ENCODE measurements around the gene ARL9. TPM values are rescaled to one million over a fixed set of nuclear protein-coding genes. Genes with fewer than 3 reads are reported as not detected.
A peak's percentile ranks its signal among the peaks of the same experiment; 100 is the strongest.

Gene ARL9
- total RNA-seq, 1 donor from 2014 or later, result not detected

DNA sequence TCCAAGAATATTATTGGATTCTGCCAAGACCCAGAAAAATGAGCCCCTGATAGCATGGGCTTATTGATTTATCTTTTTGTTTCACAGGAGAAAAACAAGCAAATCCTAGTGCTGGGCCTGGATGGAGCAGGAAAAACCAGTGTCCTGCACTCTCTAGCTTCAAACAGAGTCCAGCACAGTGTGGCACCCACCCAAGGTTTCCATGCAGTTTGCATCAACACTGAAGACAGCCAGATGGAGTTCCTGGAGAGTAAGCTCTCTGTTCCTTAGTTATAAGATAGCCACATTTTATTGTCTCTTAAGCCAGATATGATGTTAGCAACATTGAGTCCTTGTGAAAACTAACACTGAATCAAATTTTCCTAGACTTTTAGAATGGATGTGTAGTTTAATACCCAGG, 5.5 kb downstream of the ARL9 start:
- Histone ChIP-seq H3K4me1 (peaks cover 4% of the 10 kb centered on the region), H3K9me3 (no peaks in the 10 kb centered on the region), H3K4me3 (no peak overlapping the region), H3K36me3 (no peaks in the 10 kb centered on the region), H3K27me3 (ENCODE audit: low read depth) (no peaks in the 10 kb centered on the region), H3K27ac (no peak overlapping the region)
- ATAC-seq (no peak), DNase-seq (no peak)
- intact Hi-C loops (cut with DNase I), result no loop called here
- TF ChIP-seq, protein P1, sequence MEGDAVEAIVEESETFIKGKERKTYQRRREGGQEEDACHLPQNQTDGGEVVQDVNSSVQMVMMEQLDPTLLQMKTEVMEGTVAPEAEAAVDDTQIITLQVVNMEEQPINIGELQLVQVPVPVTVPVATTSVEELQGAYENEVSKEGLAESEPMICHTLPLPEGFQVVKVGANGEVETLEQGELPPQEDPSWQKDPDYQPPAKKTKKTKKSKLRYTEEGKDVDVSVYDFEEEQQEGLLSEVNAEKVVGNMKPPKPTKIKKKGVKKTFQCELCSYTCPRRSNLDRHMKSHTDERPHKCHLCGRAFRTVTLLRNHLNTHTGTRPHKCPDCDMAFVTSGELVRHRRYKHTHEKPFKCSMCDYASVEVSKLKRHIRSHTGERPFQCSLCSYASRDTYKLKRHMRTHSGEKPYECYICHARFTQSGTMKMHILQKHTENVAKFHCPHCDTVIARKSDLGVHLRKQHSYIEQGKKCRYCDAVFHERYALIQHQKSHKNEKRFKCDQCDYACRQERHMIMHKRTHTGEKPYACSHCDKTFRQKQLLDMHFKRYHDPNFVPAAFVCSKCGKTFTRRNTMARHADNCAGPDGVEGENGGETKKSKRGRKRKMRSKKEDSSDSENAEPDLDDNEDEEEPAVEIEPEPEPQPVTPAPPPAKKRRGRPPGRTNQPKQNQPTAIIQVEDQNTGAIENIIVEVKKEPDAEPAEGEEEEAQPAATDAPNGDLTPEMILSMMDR (IDR thresholded peaks at IDR 0.05), result no peak

DNA sequence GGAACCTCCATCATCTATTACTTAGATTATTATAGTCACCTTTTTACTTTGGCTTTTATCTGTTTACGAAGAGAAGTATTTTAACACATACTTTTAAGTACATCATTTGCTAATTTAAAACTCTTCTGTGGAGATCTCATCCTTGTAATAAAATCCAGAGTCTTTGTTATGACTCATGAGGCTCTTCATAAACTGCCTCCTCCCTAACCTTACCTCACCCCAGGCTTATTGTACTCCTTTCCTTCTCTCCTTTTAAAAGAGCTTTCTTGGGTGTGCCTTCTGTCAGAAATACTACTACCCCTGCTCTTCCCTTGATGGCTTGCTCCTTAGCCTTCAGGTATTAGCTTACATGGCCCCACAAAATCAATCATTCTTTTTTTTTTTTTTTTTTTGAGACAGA, 6.6 kb downstream of the ARL9 start:
- Histone ChIP-seq H3K27ac (no peak overlapping the region), H3K9me3 (no peaks in the 10 kb centered on the region), H3K4me3 (no peak overlapping the region), H3K4me1 (no peaks in the 10 kb centered on the region), H3K36me3 (no peaks in the 10 kb centered on the region), H3K27me3 (ENCODE audit: low read depth) (no peaks in the 10 kb centered on the region)
- intact Hi-C loops (cut with DNase I), result no loop called here
- DNase-seq (no peak), ATAC-seq (no peak)
- TF ChIP-seq, protein P1 (IDR thresholded peaks at IDR 0.05), result no peak

DNA sequence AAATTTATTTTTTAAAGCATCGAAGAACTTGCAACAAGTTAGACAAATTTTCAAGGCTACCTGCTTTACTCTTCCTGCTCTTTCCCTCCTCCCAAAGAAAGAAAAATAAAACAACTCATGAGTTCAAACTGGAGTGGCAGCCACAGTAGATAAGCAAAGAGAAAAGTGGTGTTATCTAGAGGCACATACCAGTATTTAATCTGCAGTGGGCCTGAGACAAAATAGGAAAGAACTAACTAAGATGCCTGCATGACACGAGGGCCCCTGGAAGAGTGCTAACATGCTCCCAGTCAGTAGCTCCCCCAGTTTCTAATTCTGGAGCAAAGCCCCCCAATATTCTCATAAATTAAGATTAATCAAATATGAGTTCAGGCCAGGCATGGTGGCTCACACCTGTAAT, 7.9 kb downstream of the ARL9 start:
- Histone ChIP-seq H3K27me3 (ENCODE audit: low read depth) (no peaks in the 10 kb centered on the region), H3K4me1 (no peaks in the 10 kb centered on the region), H3K36me3 (no peaks in the 10 kb centered on the region), H3K4me3 (no peak overlapping the region), H3K27ac (no peak overlapping the region), H3K9me3 (no peaks in the 10 kb centered on the region)
- DNase-seq (no peak), ATAC-seq (no peak)
- TF ChIP-seq, protein P1 (IDR thresholded peaks at IDR 0.05), result no peak
- intact Hi-C loops (cut with DNase I), result no loop called here

DNA sequence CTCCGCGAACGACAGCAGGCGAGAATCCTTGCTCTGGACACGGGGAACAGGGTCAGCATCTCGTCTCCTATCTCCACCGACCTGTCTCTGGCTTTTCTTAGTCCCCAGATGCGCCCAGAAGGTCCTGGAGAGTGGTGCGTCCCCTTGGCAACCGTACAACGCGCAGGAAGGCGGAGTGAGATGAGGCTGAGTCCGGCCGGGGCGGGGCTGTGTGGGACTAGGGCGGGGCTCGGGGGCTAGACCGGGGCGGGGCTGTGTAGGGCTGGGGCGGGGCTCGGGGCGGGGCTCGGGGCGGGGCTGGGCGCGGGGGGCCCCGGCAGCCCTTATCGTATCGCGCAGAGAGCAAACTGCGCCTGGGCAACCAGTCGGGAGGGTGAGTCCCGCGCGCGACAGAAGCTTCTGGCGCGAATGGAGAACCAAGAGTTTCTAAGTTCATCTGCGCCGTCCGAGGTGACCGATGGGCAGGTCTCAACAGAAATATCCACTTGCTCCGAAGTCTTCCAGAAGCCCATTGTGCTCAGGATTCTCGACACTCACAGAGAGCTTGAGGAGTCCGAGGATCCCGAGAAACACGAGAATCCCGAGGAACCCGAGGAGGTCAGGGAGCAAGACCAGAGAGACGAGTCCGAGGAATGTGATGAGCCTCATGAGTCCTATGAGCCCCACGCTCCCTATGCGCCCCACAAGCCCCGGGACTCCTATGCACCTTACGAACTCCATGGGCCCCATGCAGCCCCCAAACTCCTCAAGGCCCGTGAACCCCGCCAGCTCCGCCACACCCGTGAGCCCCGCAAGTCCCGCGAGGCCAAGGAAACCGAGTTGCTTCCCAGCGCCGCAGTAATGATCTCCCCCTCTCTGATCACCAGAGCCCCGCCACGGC, 24.9 kb downstream of the ARL9 start:
- TF ChIP-seq, protein P1 (IDR thresholded peaks at IDR 0.05), result no peak
- Histone ChIP-seq H3K9me3 (no peaks in the 10 kb centered on the region), H3K4me1 (peaks cover 10% of the 10 kb centered on the region), H3K27me3 (ENCODE audit: low read depth) (peaks cover 28% of the 10 kb centered on the region), H3K27ac (no peak overlapping the region), H3K36me3 (no peaks in the 10 kb centered on the region), H3K4me3 (peak overlapping the region; percentile 65)
- ATAC-seq, result peak; percentile 97 to 98
- DNase-seq, result peak; percentile 87
- intact Hi-C loops (cut with DNase I), result no loop called here

DNA sequence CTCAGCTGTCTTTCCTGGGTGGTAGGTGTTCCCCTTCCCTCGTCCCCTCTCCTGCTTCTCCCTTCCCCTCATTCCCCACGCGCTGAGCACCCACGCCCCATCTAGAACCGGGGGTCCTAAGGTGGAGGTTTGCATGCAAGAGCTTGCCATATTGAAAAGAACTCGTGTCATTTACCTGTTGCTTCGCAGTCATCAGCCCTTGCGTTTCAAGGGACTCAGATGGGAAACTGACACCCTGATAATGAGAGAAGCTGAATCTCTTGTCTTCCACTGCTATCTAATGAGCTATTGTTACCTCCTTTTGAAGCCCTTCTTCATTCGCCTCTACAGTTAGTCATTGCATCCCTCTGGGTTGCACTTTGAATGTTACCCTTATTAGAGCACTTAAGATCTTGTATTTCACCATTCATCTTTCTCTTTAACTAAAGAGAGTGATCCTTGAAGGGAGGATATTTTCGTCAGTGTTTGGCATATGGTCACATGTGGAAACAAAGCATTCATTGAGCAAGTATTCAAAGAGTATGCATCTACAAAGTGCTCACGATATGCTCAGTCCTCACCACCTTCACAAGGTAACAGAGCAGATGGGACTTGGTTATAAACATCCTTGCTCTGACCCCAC, 25.7 kb downstream of the ARL9 start:
- intact Hi-C loops (cut with DNase I), result no loop called here
- no peaks in the 10 kb centered on the region for H3K36me3 ChIP-seq
- TF ChIP-seq, protein P1 (IDR thresholded peaks at IDR 0.05), result no peak
- no peak for DNase-seq
- peaks cover 28% of the 10 kb centered on the region for H3K27me3 ChIP-seq (ENCODE audit: low read depth)
- no peak for ATAC-seq
- peaks cover 10% of the 10 kb centered on the region for H3K4me1 ChIP-seq
- no peak overlapping the region for H3K27ac ChIP-seq
- no peaks in the 10 kb centered on the region for H3K9me3 ChIP-seq
- peak overlapping the region; percentile 65 for H3K4me3 ChIP-seq

Measured in lower lobe of right lung (tissue), 2 donors.